LoVo (cell line): ENCODE results near the gene ZDBF2.
"Not testable (repeated sequence)": the region's sequence is repeated elsewhere in the genome, so short reads cannot be mapped to it uniquely, and the experiment has no call there.

ENCODE experiments used
- DNase-seq: peaks from one replicate; pipeline ENCODE4 v3.0.0-alpha.2; 2016; ENCODE audit warnings: low spot score

Gene ZDBF2

DNA sequence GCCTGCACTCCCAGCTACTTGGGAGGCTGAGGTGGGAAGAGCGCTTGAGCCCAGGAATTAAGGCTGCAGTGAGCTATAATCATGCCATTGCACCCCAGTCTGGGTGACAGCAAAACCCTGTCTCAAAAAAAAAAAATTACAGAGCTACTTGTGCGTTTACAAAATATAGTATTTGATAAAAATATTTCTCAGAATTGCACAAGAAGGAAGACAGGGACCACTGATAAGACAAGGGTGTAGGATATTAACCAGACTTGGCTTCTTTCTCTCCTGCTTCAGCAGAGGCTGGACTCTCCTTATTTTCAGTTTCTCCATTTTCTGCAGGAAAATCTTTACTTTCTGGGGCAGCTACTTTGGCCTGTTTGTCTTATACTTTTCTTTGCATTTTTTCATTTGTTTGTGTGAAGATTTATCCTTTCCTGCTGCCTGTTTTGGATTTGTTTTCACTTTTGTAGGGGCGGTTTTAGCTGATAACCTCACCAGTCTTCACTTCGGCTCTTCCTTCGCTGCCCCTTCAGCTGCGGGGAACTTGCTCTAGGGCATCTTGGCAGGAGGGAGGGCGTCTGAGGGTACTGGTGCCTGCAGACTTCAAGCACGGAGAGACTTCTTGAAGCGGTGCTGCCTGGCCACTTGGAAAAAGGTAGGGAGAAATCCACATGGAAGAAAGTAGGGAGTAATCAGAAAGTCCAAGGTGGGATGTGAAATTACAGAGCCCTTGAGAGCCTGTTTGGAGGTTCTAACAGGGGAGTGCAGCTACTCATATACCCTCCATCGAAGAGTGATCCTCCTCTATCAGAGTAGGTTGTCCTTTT is 14.9 kb upstream of the ZDBF2 start:
- DNase-seq: no peak

DNA sequence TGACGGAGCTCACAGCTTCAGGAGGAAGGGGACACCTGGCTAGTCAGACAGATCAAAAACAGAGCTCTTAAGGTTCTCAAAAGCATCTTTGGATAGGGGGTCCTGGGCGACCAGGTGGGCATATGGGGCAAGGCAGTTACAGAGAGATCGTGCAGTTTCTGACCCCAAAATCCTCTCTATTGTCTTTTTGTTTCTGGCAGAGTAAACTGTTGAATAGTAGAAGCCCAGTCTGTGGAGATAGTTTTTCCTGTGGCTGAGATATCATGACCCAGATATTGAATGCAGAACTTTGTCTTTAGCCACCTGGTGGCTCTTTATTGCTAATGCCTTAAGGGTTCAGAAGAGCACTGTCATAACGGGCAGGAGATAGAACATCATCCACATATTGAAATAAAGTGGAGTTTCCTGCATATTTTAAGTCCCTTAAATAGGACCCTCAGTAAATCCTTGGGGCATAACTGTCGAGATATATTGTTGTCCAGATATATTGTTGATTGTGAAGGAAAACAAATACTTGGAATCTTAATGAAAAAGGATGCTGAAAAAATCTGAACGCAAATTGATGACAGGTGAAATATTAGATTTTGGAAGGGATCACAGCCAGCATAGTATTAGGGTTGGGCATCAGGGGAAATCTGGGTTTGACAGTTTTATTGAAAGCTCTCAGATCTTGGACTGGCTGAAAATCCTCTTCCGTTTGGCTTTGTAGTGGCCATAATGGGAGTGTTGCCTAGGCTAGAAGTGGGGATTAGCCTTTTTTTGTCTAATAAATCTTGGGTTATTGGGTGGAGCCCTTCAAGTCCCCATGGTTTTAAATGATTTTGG is 14.1 kb upstream of the ZDBF2 start:
- peak; percentile 27 for DNase-seq

DNA sequence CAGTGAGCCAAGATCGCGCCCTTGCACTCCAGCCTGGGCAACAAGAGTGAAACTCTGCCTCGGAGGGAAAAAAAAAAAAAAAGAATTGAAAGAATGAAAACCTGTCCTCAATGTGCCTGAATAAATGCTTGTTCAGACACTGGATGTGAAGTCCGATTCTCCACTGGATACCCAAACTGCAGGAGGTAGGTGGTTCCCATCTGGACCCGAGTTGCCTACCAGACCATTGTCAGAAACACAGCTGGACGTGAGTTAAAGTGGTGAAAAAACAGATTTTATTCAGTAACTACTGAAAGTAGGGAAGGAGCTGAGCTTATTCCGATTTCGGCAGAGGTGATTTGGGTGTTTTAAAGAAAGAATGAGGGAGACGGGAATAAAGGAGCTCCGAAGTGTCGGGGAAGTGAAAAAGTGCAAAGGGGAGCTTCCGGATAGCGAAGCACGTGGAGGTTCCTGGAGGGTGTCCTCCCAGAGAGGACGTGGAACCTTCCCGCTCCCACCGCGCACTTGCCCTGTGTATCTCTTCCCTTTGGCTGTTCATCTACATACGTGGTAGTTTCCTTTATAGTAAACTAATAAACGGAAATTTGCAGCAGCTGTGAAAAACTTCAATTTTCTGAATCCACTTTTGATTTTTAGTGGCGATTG is 10.4 kb upstream of the ZDBF2 start:
- DNase-seq: no peak

DNA sequence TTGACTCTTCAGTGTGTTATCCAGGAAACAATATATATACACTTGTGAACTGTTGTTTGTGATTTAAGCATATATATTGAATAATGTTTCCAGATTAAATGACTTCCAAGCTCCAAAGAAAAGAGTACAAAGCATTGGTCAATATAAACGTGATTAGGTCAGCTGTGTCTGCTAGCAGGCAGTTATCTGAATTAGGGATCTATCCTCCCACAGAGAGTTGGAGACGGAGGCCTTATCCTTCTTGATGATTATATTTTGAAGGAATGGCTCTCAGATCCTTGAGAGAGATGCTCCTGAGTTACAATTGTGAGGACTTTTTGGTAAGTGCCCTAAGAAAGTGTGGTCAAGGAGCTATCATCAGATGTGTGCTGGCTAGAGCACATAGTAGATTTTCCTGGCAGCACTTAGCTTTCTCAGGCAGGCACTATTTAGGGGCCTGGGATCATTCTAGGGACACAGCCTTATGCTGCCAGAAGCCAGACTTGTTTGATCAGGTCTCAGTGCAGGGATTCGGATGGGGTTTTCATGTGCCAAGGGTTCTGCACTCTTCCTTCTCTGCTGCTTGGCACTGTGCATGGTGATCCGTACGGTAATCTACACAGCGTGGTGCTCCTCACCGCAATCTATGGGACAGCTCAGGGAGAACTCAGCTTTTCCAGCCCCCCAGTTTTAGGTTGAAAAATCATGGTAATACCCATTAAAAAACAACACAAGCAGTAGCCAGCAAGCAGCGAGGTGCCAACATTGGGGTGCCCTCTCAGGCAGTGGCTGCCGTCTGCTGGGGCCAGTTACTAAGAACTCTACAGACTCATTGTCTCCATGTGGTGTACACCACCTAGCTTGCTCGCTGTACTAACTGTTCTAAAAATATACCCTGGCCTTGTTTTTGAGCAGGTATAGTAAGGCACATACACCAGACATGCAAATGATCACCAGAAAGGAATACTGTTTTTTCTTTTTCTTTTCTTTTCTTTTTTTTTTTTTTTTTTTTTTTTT is 8.0 kb upstream of the ZDBF2 start:
- DNase-seq: no peak

DNA sequence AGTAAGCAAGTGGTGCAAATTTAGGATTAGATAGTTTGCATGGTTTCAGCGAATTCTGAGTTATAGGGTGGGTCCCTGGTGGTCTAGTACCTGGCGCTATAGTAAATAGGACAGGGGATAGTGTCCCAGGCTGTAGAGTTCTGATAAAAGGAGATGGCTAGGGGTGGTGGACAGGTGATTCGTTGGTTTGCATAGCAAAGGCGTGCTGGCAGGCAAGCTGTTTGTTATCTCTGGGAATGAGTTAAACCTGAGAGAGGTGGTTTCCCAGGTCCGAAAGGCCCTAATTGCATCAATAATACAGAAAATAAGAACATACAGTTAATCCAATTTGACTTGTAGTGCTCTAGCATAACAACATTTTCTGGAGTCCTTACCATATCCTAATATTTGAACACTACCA is 6.9 kb upstream of the ZDBF2 start:
- DNase-seq: no peak

DNA sequence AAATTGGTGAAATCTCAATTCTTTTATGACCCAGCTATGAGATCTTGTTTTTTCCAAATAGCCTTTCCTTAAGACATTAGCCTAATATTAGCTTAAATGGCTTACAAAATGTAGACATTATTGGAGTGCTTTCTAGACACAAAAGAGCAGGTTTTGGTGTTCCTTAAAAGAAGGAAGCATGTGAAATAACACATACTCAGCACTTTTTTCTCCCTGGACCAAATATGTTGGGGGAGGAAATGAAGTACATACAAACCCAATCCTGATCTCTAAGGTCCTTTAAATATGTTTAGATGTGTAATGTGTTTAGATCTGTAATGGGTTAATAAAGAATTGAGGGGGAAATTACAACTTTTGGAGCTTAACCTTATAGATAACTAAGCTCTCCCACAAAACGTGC is 3.4 kb upstream of the ZDBF2 start:
- DNase-seq: no peak

DNA sequence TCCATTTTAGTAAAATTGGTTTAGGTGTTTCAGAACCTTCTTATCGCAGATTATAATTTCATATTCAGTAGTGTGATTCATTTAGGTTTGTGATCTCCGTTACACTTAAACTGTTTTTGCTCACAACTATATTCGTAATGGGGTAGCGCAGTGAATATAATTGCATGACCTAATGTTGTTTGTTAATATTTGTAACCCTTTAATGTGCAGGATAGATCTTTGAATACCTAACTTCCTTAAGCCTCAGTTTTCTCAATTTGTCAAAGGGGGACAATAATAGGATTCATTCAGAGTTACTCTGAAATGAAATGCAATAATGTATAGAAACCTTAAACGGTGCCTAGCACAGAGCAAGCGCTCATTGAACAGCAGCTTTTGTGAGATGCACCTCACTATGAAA is 558 bp upstream of the ZDBF2 start:
- DNase-seq: no peak

DNA sequence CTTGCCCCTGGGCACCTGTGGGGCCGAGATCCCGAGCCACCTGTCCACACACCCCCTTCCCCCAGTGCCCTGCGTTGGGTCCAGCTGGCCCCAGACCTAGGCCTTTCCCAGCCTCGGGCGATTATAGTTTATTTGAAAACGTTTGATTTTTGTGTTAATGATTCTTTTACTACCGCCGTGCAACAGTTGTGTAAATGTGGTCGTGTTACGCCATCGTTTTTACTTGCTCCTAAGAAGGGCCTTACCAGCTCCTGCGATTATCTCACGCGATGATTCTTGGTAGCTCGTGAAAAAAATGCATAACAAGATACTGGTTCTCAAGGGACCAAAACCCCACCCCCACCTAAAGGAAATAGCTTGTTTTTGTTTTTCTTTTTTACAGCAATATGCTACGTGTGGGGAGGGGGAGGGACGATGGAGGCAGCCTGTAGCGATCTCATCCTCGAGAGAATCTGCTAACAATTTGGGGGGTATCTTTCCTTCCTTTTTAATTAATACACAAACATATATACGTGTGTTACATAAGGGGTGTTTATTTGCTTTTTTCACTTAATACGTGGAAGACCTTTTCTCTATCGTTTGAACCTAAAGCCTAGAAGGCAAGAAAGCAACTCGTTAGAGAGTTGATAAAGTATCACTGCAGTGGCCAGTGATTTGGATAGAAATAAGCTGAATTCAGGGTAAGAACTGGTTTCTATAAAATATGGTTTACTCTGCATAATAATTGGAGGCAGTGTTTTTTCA is 1.0 kb downstream of the ZDBF2 start:
- peak; percentile 34 for DNase-seq

DNA sequence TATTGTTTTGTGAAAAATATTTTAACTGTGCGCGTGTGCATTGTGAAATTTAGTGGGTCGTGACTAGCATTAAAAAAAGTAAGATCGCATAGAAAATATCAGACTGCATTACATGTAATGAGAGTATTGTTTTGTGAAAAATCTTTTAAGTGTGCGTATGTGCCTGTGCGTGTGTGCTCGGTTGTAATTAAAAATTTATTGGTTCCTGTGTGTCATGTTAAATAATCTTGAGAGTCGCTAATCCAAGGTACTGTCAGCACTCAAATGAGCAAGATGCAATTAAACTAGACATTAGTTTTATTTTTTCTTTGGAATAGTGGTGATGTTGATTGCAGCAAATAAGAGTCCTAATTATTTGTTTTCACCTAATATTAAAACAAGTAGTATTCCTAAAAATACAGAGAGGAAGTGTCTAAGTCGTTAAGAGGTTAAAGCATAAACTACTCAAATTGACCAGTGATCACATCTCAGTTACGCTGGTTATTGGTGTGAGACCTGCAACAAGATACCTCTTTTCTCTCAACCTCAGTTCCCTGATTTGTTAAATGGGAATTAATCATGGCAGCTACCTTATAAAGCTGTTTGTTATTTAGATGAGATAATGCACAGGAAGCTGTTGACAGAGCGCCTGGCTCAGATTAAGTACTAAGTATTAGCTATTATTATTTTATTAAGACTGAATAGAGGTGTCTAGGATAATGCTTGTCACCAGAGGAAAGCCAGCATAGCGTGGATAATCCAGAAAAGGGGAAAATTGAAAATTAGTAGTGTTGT is 1.9 kb downstream of the ZDBF2 start:
- DNase-seq: no peak

DNA sequence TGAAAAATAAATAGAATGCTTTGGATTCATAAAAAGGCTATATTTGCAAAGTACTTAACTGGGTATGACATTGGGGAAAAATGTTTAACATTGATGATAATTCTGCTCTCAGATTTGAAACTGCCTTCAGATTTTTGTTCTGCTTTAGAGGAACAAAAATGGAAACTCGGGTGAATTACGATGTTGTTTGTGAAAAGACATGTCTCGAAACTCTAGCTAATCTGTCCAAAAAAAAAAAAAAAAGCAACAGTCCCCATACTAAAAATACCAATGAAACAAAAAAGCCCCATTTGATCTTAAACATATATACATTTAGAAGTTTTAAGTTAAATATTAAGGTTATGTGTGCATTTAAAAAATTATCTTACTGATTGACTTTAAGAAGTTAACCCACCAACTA is 3.0 kb downstream of the ZDBF2 start:
- no peak for DNase-seq

DNA sequence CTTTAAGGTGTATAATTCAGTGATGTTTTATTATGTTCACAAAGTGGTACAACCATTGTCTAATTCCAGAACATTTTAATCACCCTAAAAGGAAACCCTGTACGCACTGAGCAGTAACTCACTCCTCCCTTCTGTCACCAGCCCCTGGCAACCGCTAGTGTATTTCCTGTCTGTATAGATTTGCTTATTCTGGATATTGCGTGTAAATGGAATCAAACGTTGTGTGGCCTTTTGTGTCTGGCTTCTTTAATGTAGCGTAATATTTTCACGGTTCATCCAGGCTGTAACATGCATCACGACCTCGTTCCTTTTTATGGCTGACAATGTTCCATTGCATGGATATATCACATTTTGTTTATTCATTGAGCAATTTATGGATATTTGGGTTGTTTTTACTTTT is 8.3 kb downstream of the ZDBF2 start:
- DNase-seq: no peak

DNA sequence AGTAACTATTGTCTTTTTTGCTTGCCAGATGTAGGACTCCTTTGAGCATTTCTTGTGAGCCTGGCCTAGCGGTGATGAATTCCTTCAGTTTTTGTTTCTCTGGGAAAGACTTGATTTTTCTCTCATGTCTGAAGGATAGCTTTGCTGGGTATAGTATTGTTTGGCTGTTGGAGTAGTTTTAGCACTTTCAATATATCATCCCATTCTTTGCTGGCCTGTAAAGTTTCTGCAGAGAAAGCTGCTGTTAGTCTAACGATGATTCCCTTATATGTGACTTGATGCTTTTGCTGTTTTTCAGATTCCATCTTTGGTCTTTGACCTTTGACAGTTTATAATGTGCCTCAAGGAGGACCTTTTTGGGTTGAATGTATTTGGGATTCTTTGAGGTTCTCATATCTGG is 12.7 kb downstream of the ZDBF2 start:
- DNase-seq: no peak

DNA sequence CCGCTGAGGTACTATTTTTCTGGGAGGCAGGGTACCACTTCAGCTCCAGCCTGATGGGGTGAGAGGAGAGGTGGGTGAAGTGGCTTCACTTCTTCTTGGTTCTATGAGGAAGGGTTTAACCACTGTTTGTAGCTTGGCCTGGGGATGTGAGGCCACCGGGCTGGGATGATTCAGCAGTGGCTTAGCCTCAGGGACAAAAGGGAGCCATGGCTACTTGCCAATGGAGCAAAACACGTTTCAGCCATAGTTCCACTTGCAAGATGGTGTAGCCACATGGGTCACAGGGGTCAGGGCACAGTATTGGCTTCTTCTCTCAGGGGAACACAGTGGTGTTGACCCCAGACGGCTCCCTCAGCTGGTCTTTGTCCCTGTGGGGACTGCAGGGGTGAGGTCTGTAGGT is 14.9 kb downstream of the ZDBF2 start:
- DNase-seq: no peak

DNA sequence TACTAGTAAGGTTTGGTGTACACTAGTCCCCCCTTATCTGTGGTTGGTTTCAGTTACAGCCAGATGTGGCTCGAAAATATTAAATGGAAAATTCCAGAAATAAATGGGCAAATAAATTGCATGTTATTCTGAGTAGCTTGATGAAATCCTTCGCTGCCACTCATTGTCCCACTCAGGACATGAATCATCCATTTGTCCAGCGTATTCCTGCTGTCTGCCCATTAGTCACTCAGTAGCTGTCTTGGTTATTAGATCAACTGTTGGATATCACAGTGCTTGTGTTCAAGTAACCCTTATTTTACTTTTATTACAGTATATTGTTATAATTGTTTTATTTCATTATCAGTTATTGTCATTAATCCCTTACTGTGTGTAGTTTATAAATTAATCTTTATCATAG is 21.7 kb downstream of the ZDBF2 start:
- no peak for DNase-seq

DNA sequence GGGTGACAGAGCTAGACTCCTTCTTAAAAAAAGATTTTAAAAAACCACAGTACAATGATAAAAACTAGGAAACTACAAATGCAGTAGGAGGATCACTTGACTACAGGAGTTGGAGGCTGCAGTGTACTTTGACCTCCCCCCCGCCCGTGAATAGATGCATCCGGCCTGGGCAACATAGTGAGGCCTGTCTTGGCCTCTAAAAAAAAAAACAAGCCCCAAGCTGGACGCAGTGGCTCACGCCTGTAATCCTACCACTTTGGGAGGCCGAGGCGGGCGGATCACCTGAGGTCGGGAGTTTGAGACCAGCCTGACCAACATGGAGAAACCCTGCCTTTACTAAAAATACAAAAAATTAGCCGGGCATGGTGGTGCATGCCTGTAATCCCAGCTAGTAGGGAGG is 25.1 kb downstream of the ZDBF2 start:
- not testable (repeated sequence) for DNase-seq

DNA sequence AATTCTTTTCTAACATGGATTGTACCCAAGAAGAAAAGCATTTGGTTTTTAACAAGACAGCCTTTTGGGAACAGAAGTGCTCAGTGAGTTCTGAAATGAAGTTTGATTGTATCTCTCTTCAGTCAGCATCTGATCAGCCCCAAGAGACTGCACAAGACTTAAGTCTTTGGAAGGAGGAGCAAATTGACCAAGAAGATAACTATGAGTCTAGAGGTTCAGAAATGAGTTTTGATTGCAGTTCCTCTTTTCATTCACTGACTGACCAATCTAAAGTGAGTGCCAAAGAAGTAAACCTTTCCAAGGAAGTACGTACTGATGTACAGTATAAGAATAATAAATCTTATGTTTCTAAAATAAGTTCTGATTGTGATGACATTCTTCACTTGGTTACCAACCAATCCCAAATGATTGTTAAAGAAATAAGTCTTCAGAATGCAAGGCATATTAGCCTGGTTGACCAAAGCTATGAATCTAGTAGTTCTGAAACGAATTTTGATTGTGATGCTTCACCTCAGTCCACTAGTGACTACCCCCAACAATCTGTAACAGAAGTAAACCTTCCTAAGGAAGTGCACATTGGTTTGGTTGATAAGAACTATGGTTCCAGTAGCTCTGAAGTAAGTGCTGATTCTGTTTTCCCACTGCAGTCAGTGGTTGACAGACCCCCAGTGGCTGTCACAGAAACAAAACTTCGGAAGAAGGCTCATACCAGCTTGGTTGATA is 31.2 kb downstream of the ZDBF2 start:
- no peak for DNase-seq

DNA sequence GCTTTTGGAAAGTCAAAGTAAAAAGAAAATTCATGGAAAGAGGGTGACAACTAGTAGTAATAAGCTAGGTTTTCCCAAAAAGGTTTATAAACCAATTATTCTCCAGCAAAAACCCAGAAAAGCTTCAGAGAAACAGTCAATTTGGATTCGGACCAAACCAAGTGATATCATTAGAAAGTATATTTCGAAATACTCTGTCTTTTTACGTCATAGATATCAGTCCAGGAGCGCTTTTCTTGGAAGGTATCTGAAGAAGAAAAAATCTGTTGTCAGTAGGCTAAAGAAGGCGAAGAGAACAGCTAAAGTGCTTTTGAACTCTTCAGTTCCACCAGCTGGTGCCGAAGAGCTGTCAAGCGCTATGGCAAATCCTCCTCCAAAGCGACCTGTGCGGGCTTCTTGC is 36.6 kb downstream of the ZDBF2 start:
- DNase-seq: no peak

DNA sequence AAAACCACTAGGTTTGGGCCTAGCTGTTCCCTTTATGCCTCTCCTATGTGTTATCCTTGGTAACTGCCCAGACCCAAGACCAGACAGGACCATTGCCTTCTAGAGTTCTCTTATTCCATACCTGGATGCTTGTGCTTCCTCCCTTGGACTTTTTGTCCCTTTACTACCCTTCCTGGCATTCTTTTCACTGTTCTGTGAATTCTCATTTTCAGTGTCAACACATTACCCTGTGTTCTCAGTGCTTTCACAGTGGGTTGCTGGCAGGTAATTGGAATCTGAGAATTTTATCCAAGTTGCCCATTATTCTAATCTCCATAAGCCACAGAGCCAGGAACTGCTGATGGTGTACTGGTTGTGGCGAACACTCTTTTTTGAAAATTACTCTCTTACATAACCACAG is 41.7 kb downstream of the ZDBF2 start:
- no peak for DNase-seq

DNA sequence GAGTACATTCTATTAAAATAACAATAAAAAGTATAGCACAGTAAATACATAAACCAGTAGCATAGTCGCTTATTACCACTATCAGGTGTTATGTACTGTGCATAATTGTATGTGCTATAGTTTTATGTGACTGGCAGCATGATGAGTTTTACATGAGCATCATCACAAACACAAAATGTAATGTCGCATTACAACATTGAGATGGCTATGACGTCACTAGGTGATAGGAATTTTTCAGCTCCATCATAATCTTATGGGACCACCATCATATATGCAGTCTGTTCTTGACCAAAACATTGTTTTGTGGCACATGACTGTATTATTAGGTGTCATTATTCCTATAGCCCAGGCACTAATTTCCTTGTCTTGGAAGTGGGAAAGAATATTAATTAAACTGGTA is 48.6 kb downstream of the ZDBF2 start:
- no peak for DNase-seq

DNA sequence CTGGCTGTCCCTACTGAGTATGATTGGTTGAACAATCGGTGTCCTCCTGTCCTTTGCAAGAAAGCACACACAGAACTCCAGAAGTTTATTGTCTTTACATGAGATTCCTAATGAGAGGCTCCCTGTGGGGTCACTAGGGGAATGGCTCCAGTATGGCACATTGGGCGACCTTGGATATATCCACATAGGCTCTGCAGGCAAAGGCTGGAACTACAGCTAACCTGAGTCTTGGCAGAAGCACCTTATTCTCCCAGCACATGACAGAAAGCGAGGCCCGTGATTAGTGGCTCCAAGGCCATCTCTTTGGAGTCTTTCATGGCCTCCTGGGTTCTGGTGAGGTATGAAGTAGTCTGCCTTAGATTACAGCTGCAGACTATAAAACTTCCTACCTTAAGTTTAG is 49.0 kb downstream of the ZDBF2 start:
- DNase-seq: no peak
